A673 (cell line): Measurements from ENCODE around the gene SESN1. TPM values are rescaled to one million over a fixed set of nuclear protein-coding genes. Genes with fewer than 3 reads are reported as not detected.

ENCODE experiments used
- BruUV-seq: library from RNA; stranded (reverse); fragments of 400-500 nt; replicated peaks from 2 replicates; lab custom pipeline; 2021; lab: Mats Ljungman, UMichigan
- CTCF ChIA-PET: fragments of 300-600 bp; sonication (Branson Sonifier 250); formaldehyde crosslinking; loops from one replicate; lab custom pipeline; 2022; ENCODE audit warnings: antibody characterized with exemption; lab: Charles Lee
- POLR2A ChIA-PET: fragments of 300-600 bp; sonication (Branson Sonifier 250); formaldehyde crosslinking; loops from one replicate; lab custom pipeline; 2022; ENCODE audit warnings: antibody characterized with exemption; ENCODE audit not compliant: low non-redundant PET; lab: Charles Lee
- DNase-seq: peaks from one replicate; pipeline ENCODE4 v3.0.0-alpha.2; 2015; ENCODE audit warnings: low spot score
- H3K27ac ChIP-seq: fragments of 200-600 bp; sonication (generic); 2 replicates; pipeline ENCODE4 v1.5.1; 2016; ENCODE audit warnings: mixed run types, low read depth, mild to moderate bottlenecking, mixed read lengths, antibody characterized with exemption, low read length; ENCODE audit not compliant: poor library complexity, severe bottlenecking
- H3K27me3 ChIP-seq: fragments of 200-600 bp; sonication (generic); replicated peaks from 2 replicates; pipeline ENCODE4 v1.6.1; 2017; ENCODE audit warnings: mixed run types, low read depth, mild to moderate bottlenecking, mixed read lengths, antibody characterized with exemption, low read length; ENCODE audit not compliant: insufficient read depth, poor library complexity
- H3K36me3 ChIP-seq: fragments of 200-600 bp; sonication (generic); 2 replicates; pipeline ENCODE4 v1.6.1; 2016; ENCODE audit warnings: mixed run types, mild to moderate bottlenecking, mixed read lengths, antibody characterized with exemption, low read length; ENCODE audit not compliant: insufficient read depth, poor library complexity, severe bottlenecking
- H3K4me1 ChIP-seq: fragments of 200-600 bp; sonication (generic); 2 replicates; pipeline ENCODE4 v1.6.1; 2017; ENCODE audit warnings: mixed run types, mild to moderate bottlenecking, mixed read lengths, antibody characterized with exemption, low read length; ENCODE audit not compliant: insufficient read depth, poor library complexity, severe bottlenecking
- H3K4me3 ChIP-seq: fragments of 200-600 bp; sonication (generic); 2 replicates; pipeline ENCODE4 v1.5.1; 2016; ENCODE audit warnings: low read depth, mixed run types, mild to moderate bottlenecking, mixed read lengths, low read length; ENCODE audit not compliant: poor library complexity, severe bottlenecking
- H3K9me3 ChIP-seq: fragments of 200-600 bp; sonication (generic); 2 replicates; pipeline ENCODE4 v1.6.1; 2016; ENCODE audit warnings: mixed run types, low read depth, mild to moderate bottlenecking, mixed read lengths, antibody characterized with exemption, low read length; ENCODE audit not compliant: poor library complexity, severe bottlenecking
- CTCF ChIP-seq: fragments of 300-800, 200-600 bp; sonication (generic); conservative IDR thresholded peaks from 2 replicates; pipeline ENCODE4 v1.5.1; 2017; ENCODE audit warnings: low read depth, mild to moderate bottlenecking, antibody characterized with exemption, low read length, moderate library complexity, mixed read lengths
- EZH2 ChIP-seq: fragments of 200-600 bp; sonication (generic); IDR thresholded peaks from 2 replicates; pipeline ENCODE4 v1.6.1; 2017; ENCODE audit warnings: borderline replicate concordance, low read depth, mild to moderate bottlenecking, mixed read lengths, antibody characterized with exemption, low read length; ENCODE audit not compliant: poor library complexity, severe bottlenecking
- intact Hi-C: fragments of 100-400 bp; cut with micrococcal nuclease; formaldehyde crosslinking; loops from one replicate; pipeline ENCODE4 v1.10.0; 2022; ENCODE audit not compliant: unreplicated experiment
- total RNA-seq: library from RNA; stranded (reverse); gene quantifications from 2 replicates; pipeline ENCODE4 v1.2.3, GENCODE V29; 2021

Gene SESN1
- total RNA-seq, 1 experiment from 2014 or later, result 4.1 TPM

GRCh38 chr6:109038837-109039398, 55.7 kb downstream of the SESN1 start:
- no peak overlapping the region for H3K27ac ChIP-seq
- no peaks in the 10 kb centered on the region for H3K4me1 ChIP-seq
- no TSS peak for BruUV-seq
- TF ChIP-seq EZH2 (no peak), CTCF (no peak)
- intact Hi-C loops, result no loop called here
- no peaks in the 10 kb centered on the region for H3K36me3 ChIP-seq
- no peak overlapping the region for H3K4me3 ChIP-seq
- no peaks in the 10 kb centered on the region for H3K9me3 ChIP-seq
- ChIA-PET POLR2A (interaction anchor here (0.6 to 0.9 kb wide), 2 partner anchors 917 to 1436 kb away, joined by 6 to 10 read pairs; no protein-coding TSS in a partner anchor), CTCF (no interaction called here)
- DNase-seq, result no peak
- no peaks in the 10 kb centered on the region for H3K27me3 ChIP-seq

- no peaks in the 10 kb centered on the region for H3K36me3 ChIP-seq
- TF ChIP-seq CTCF, result no peak
- TF ChIP-seq EZH2, result no peak
- ChIA-PET POLR2A (no interaction called here), CTCF (no interaction called here)
- no peak overlapping the region for H3K27ac ChIP-seq
- H3K4me1 ChIP-seq, result no peaks in the 10 kb centered on the region
- no peak for DNase-seq
- no peaks in the 10 kb centered on the region for H3K27me3 ChIP-seq
- no peaks in the 10 kb centered on the region for H3K9me3 ChIP-seq
- H3K4me3 ChIP-seq, result no peak overlapping the region
- no TSS peak for BruUV-seq
- intact Hi-C loops, result no loop called here
Measured at GRCh38 chr6:109036574-109037294, 57.9 kb downstream of the SESN1 start.

GRCh38 chr6:109034526-109034925, 60.1 kb downstream of the SESN1 start:
- POLR2A ChIA-PET, result no interaction called here
- no TSS peak for BruUV-seq
- no peaks in the 10 kb centered on the region for H3K9me3 ChIP-seq

More at GRCh38 chr6:109034526-109034925, 60.1 kb downstream of the SESN1 start:
- no peaks in the 10 kb centered on the region for H3K4me1 ChIP-seq
- no peak overlapping the region for H3K4me3 ChIP-seq
- H3K27ac ChIP-seq, result no peak overlapping the region
- no peak for TF ChIP-seq CTCF
- no peak for TF ChIP-seq EZH2
- no peaks in the 10 kb centered on the region for H3K36me3 ChIP-seq
- CTCF ChIA-PET, result no interaction called here
- intact Hi-C loops, result no loop called here
- DNase-seq, result no peak
- H3K27me3 ChIP-seq, result no peaks in the 10 kb centered on the region
